HG02870 (cell line): ENCODE results near the gene PRSS8.
A peak's percentile ranks its signal among the peaks of the same experiment; 100 is the strongest.
"Not testable (repeated sequence)": the region's sequence is repeated elsewhere in the genome, so short reads cannot be mapped to it uniquely, and the experiment has no call there.

ENCODE experiments used
- ATAC-seq: cut with Tn5 transposase; IDR thresholded peaks from one replicate; pipeline ENCODE4 v1.9.1; 2021; ENCODE audit warnings: mild to moderate bottlenecking, moderate library complexity; ENCODE audit not compliant: unreplicated experiment

PRSS8 gene

GRCh38 chr16:31145398-31145990, 10.0 kb upstream of the PRSS8 start:
- ATAC-seq: no peak

DNA sequence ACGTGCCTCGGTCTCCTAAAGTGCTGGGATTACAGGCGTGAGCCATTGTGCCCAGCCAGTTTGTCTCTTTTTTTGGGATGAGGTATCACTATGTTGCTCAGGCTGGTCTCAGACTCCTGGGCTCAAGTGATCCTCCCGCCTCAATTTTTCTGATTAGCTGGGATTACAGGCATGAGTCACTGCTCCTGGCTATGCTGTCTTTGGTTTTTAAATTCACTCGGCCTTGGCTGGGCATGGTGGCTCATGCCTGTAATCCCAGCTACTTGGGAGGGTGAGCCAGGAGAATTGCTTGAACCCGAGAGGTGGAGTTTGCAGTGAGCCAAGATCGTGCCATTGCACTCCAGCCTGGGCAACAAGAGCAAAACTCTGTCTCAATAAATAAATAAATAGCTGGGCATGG, 8.9 kb upstream of the PRSS8 start:
- not testable (repeated sequence) for ATAC-seq

DNA sequence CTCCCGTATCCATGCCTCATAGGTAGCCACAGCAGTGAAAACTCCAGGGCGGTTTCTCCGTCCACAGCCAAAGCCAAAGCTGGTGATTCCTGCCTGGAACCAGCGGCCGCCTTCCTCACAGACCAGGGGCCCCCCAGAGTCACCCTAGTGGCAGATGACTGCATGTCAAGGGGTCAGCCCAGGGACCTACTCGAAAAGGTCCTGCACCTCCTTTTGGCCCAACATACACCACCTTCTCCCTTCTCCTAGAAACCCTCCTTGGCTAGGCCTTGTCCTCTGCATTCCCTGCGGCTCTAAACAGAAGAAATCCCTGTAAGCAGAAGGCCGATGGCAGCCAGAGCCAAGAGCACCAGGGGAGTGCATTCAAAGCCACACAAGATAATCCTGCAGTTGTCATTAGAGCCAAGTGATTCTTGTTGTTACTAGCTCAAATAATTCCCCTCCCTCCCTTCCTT, 8.2 kb upstream of the PRSS8 start:
- ATAC-seq: no peak

GRCh38 chr16:31143011-31143693, 7.6 kb upstream of the PRSS8 start:
- ATAC-seq: no peak

- peak; percentile 80 for ATAC-seq
Observed at GRCh38 chr16:31142109-31143010, 6.8 kb upstream of the PRSS8 start.

GRCh38 chr16:31141489-31142108, 6.1 kb upstream of the PRSS8 start:
- no peak for ATAC-seq

DNA sequence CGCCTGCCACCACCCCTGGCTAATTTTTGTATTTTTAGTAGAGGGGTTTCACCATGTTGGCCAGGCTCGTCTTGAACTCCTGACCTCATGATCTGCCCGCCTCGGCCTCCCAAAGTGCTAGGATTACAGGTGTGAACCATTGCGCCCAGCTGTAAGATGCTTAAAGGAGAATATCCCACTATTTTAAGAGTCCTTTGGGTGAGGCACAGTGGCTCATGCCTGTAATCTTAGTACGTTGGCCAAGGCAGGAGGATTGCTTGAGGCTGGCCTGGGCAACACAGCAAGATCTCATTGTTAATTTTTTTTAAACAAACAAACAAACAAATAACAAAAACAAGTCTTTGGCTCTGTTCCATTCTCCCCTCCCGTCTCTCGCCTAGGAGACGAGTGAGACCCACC, 5.5 kb upstream of the PRSS8 start:
- not testable (repeated sequence) for ATAC-seq

DNA sequence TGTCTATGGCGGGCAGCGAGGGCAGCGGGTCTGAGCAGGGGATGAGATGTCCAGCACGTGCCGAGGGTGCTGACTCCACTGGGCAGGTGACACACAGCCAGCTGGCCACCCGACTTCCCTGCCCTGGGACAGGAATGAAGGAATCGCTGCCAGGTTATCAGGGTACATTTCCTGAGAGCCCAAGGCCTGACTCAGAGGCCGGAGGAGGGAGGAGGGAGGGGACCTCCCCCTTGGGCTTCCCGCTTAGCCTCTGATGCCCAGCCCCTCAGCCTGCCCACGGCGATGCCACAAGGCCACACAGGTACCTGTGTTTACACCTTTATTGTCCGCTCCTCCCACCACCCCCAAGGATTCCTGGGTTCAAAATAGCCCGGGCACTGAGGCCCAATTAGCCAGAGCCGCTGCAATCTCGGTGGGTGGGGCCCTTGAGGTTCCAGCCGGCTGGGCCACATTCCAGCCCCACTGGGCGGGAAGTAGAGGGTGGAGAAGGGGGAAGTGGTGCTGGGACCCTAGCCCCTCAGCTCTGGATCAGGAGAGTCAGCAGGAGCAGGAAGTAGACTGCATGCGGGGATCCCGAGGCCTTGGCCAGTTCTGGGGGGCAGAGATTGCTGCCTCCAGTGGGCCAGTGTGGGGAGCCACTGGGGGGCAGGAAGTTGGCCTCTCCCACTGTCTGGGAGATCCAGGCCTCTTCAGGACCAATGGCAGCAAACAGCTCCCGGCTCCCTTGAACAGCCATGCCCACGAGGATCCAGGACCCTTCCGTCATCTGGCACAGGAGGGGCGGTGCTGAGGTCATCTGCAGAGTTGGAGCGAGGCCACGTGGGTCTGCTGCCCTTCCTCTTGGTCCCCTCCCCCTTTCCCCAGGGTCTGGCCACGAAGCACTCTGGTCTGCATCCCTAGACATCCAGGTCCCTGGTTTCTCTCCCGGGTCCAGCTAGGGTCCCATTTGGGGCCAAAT, 3.4 kb upstream of the PRSS8 start:
- ATAC-seq: no peak

DNA sequence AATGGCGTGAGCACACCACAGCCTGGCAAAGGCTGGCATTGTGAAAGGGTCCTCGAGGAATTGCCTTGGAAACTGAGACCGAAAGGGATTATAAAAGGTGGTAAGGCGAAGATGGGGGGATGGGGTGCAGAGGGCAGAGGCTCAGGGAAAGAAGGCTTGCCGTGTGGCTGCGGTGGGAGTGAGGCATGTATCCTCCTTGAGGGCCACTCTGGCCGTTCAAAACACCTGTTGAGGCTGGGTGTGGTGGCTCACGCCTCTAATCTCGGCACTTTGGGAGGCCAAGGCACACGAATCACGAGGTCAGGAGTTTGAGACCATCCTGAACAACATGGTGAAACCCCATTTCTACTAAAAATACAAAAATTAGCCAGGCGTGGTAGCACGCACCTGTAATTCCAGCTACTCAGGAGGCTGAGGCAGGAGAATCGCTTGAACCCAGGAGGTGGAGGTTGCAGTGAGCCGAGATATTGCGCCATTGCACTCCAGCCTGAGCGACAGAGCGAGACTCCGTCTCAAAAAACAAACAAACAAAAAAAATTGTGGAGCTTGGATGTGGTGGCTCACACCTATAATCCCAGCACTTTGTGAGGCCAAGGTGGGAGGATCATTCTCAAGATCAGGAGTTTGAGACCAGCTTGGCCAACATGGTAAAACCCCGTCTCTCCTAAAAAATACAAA, 1.4 kb upstream of the PRSS8 start:
- not testable (repeated sequence) for ATAC-seq

- ATAC-seq: no peak
Observed at GRCh38 chr16:31136287-31136662, 748 bp upstream of the PRSS8 start.

GRCh38 chr16:31134625-31135534, 647 bp downstream of the PRSS8 start:
- ATAC-seq: no peak

- no peak for ATAC-seq
Observed at GRCh38 chr16:31134091-31134571, 1.4 kb downstream of the PRSS8 start.

- ATAC-seq: no peak
Observed at GRCh38 chr16:31133046-31133501, 2.5 kb downstream of the PRSS8 start.

DNA sequence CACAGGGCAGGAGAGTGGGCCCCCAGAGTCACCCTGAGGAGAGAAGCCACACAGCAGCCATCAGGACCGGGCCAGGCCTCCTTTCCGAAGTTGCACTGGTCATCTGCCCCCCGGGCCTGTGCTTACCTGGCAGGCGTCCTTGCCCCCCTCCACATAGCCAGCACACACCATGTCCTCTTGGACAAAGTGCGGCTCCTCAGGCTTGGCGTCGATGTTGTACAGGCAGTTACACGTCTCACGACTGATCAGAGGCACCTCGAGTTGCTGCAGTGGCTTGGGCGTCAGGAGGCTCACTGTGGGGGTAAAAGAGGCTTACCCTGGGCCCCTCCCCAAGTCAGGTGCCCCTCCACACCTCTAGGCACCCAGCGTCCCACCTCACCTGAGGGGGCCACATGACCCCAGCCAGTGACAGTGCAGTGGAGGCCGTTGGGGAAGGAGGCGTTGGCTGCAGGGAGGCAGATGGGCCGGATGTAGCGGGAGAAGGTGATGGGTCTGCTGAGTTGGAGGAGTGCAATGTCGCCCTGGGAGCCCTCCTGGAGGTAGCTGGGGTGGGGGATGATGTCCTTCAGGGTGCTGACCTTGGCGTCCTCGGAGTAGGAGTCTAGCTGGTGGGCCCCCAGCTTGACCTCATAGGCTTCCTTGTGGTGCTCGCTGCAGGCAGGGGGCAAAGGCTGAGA, 3.1 kb downstream of the PRSS8 start:
- no peak for ATAC-seq

GRCh38 chr16:31131841-31132271, 3.7 kb downstream of the PRSS8 start:
- no peak for ATAC-seq

DNA sequence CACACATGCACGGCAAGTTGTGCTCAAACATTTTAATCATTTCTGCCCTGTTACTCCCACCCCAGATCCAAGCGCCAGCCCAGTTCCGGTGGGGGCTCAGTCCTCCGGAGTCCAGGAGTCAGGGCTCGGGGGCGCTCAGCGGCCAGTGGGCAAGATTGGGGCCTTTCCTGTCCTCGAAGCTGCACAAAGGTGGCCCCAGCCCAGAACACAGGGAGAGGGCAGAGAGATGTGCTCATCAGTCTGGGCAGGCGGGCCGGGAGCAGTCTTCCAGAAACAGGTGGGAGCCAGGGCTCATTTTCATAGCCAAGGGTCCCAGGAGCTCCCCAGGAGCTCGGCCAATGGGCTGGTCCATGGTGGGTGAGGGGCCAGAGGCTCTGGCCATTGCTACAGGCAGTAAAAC, 4.1 kb downstream of the PRSS8 start:
- no peak for ATAC-seq

DNA sequence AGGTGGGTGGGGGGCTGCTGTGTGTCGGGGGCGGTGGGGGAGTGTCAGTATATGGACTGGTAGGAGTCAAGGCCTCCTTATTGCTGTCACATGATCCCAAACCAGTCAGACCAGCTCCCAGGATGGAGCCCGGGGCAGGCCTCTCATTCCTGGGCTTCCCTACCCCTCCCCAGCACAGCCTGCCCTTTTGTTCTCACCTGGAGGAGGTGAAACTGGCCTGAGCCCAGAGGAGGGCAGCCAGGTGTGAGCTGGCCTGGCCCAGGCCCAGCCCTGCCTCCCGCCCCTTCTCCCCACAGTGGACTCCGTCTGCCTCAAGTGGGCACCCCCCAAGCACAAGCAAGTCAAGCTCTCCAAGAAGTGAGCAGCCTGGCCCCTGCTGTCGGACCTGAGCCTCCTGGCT, 4.6 kb downstream of the PRSS8 start:
- no peak for ATAC-seq
